Heart right ventricle (tissue), 16 donors: Measurements from ENCODE around the gene RIMBP2. TPM values are rescaled to one million over a fixed set of nuclear protein-coding genes. Genes with fewer than 3 reads are reported as not detected.

ENCODE experiments used
- ATAC-seq, 8 donors: fragments of 200-7000 bp; cut with Tn5 transposase; one replicate each; pipeline ENCODE4 v1.9.1; 2020; ENCODE audit warnings: mild to moderate bottlenecking in 8 of 8, moderate library complexity in 8 of 8, moderate number of reproducible peaks in 1 of 8
- DNase-seq, 2 donors: peaks; one replicate each; pipeline ENCODE4 v3.0.0-alpha.2; 2020
- H3K27ac ChIP-seq, 10 donors: fragments of 200-600 bp; sonication (generic) in 2 of 10; one replicate each; pipeline versions ENCODE4 v1.5.0 to v1.8.0; 2020 to 2022; ENCODE audit warnings: mild to moderate bottlenecking in 3 of 10
- H3K27me3 ChIP-seq, 7 donors: fragments of 200-600 bp; one replicate each; pipeline ENCODE4 v1.8.0; 2021 to 2022; ENCODE audit warnings: mild to moderate bottlenecking in 2 of 7
- H3K36me3 ChIP-seq, 9 donors: fragments of 200-600 bp; sonication (generic) in 1 of 9; one replicate each; pipeline versions ENCODE4 v1.5.0 to v1.8.0; 2020 to 2022; ENCODE audit warnings: mild to moderate bottlenecking in 2 of 9
- H3K4me1 ChIP-seq, 9 donors: fragments of 200-600 bp; sonication (generic) in 1 of 9; one replicate each; pipeline versions ENCODE4 v1.5.0 to v1.8.0; 2020 to 2022; ENCODE audit warnings: mild to moderate bottlenecking in 4 of 9
- H3K4me3 ChIP-seq, 10 donors: fragments of 200-600 bp; sonication (generic) in 2 of 10; one replicate each; pipeline versions ENCODE4 v1.5.0 to v1.8.0; 2020 to 2022; ENCODE audit warnings: mild to moderate bottlenecking in 7 of 10, moderate library complexity in 2 of 10
- H3K9me3 ChIP-seq, 11 donors: fragments of 200-600 bp in 10 of 11; sonication (generic) in 2 of 11; one replicate each; pipeline versions ENCODE4 v1.5.0 to v1.8.0; 2013 to 2022; ENCODE audit warnings: mild to moderate bottlenecking in 2 of 11, control low read depth in 1 of 11, moderate library complexity in 1 of 11
- CTCF ChIP-seq, 9 donors: fragments of 200-600 bp; sonication (generic) in 2 of 9; IDR thresholded peaks; one replicate each; pipeline versions ENCODE4 v1.5.0 to v1.8.0; 2021 to 2022; ENCODE audit warnings: antibody characterized with exemption in 9 of 9, mild to moderate bottlenecking in 5 of 9, moderate library complexity in 1 of 9
- WGBS, 2 donors: extraction: QIAGEN DNeasy Blood & Tissue Kit; methylation state at CpG; one replicate each; pipeline ENCODE4 v1.1.7; 2013; ENCODE audit warnings: inconsistent platforms in 1 of 2; 5-methylcytosine and 5-hydroxymethylcytosine counted together
- intact Hi-C, 10 donors: fragments of 100-400 bp; cut with DNase I; formaldehyde crosslinking; loops; one replicate each; pipeline versions ENCODE4 v1.11.1 to v1.14.2; 2022
- long read RNA-seq, 3 donors: library from polyadenylated mRNA; unstranded; transcript quantifications; one replicate each; pipeline ENCODE4 v2.0.0, GENCODE V29; 2020 to 2021
- polyA plus RNA-seq, 2 donors: library from polyadenylated mRNA; stranded (reverse); fragments of 200-250 nt; gene quantifications; one replicate each; pipeline ENCODE4 v1.2.3, GENCODE V29; 2013
- total RNA-seq, 10 donors: library from RNA; stranded (reverse); fragmentation: NEBNext Ultra II Directional in 3 of 10; extraction: Animal tissue kit (Norgen Biotek cat#: 25700) in 3 of 10; gene quantifications; one replicate each; pipeline versions ENCODE4 v1.2.1 to v1.2.4, GENCODE V29; 2021 to 2023
- donor health status: Arrhythmogenic right ventricular cardiomyopathy.
- donor health status: ischemic (EF 13 %, LVEDD 7.1; RV severe dilation, severe dysfunction).
- donor health status: healthy with polysubstance abuse.
- donor health status: DM: no; HTN: yes; CAD: no.
- donor health status: DM: no; HTN: no; CAD: no.
- donor health status: ischemic (EF 25% LVEDD 6.9; RV normal size, moderate dysfunction).
- donor health status: ischemic (EF 25% LVEDD 5.7; RV mildly dilated, moderate dysfunction).
- donor health status: healthy.
- donor health status: DM: yes; HTN: yes; CAD: no.
- donor health status: Ischemic cardiomyopathy.
- donor health status: ischemic (EF 35%, LVEDD 5.7; RV mildly dilated, moderate dysfunction).
- donor health status: nonischemic (EF 11% LVEDD 7.7; RV severe dilation, severe dysfunction).
- donor health status: DM: yes; HTN: yes; CAD: no.
- donor health status: PGD.
- donor health status: ischemic (EF 29% LVEDD 5.4; RV normal size, mild dysfunction).
- donor health status: nonischemic (EF 23%, LVEDD 6.1; RV moderate dilation, normal function).

Gene RIMBP2
- under 1 TPM in 2 of 10 donors, not detected in 8; 0.05 to 0.17 TPM for total RNA-seq
- polyA plus RNA-seq: under 1 TPM in 1 of 2 donors, not detected in 1; 0.01 TPM
- long read RNA-seq, donor 1: 0 reads
- long read RNA-seq, donor 2: 0 reads
- long read RNA-seq, donor 3: 0 reads

DNA sequence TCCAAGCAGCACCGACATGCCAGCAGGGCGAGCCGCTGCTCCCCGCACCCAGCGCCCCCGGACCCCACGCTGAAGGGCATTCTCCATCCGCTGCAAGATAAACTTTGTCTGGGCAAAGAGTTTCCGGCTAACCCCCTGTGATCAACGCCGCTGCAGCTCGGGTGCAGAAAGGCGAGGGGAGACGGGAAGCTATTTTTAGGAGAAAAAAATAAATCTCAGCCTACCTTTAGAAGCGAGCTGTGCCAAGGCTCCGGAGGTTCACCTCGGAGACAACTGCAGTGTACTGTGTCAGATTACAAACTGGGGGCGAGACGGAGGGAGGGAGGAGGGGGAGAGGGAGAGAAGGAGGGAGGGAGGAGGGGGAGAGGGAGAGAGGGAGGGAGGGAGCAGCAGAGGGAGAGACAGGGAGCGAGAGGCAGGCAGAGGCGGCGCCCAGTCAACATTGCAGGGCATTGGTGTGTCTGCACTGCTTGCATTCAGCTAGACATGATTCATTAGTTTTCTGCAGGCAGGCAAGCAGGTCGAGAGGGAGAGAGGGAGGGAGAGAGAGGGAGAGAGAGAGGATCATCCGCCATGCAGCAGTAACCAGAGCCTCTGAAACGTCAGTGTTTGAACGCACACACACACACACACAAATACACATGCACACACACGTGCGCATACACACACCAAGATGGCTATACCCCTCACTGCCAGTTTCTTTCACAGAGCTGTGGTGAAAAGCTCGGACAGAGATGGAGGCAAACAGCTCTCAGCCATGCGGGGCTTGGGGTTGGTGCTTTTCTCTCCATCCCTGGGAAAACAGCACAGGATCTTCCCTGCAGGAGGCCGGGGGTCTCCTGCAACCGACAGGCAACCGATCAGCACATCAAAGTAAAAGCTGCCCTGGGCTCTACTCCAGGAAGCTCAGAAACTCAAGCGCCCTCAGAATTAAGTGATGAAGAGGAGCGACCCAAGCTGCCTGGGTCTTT lies at the start of gene RIMBP2:
RIMBP2 (minus strand) TSS at position 302 of the 971 bp plus-strand sequence. CDS start 237,286 bp downstream, outside the sequence.
- intact Hi-C loops: no loop called here
- Histone ChIP-seq H3K4me3 (peak within 1 kb of the TSS; percentile 15 to 50 (median 30)), H3K9me3 (peaks cover 0 to 8% (median 0%) of the 10 kb centered on the region in 11 donors), H3K27me3 (peaks cover 8 to 75% (median 64%) of the 10 kb centered on the region in 7 donors), H3K36me3 (no peaks in the 10 kb centered on the region), H3K27ac (no peak within 1 kb of the TSS), H3K4me1 (peaks cover 0 to 31% (median 14%) of the 10 kb centered on the region in 9 donors)
- 1 to 2% methylated on average over 35 of the region's 35 CpGs for WGBS, 2 donors
- ATAC-seq: peak in 3 of 8 donors; percentile 24 to 31 (median 27)
- DNase-seq: no peak
- no peak for TF ChIP-seq CTCF (IDR thresholded peaks at IDR 0.05)

- Histone ChIP-seq H3K36me3 (no peaks in the 10 kb centered on the region), H3K4me1 (no peaks in the 10 kb centered on the region), H3K4me3 (no peak overlapping the region), H3K9me3 (peaks cover 0 to 23% (median 0%) of the 10 kb centered on the region in 11 donors), H3K27me3 (peaks cover 0 to 45% (median 32%) of the 10 kb centered on the region in 7 donors), H3K27ac (no peak overlapping the region)
- TF ChIP-seq CTCF (IDR thresholded peaks at IDR 0.05): no peak
- no peak for DNase-seq
- 90 to 93% methylated on average over 8 of the region's 8 CpGs for WGBS, 2 donors
- intact Hi-C loops: no loop called here
- no peak for ATAC-seq
Measured at GRCh38 chr12:130765186-130765659, 49.1 kb upstream of the RIMBP2 start.

DNA sequence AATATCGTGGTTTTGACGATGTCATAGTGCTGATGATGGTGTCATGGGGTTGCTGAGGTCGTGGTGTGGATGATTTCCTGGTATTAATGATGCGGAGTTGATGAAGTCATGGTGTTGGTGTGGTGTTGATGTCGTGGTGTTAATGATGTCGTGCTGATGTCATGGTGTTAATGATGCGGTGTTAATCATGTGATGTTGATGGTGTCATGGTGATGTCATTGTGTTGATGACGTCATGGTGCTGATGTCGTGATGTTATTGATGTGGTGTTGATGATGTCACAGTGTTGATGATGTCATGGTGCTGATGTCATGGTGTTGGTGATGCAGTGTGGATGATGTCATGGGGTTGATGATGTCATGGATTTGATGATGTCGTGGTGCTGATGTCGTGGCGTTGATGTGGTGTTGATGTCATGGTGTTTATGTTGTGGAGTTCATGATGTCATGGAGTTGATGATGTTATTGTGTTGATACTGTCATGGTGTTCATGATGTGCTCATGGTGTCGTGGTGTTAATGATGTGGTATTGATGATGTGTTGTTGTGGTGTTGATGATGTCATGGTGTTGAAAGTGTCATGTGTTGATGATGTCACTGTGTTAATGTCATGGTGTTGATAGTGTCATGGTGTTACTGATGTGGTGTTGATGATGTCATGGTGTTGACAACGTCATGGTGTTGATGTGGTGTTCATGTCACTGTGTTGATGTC lies 48.5 kb upstream of the RIMBP2 start:
- 76 to 88% methylated on average over 14 of the region's 14 CpGs for WGBS, 2 donors
- DNase-seq: no peak
- Histone ChIP-seq H3K9me3 (peaks cover 0 to 23% (median 0%) of the 10 kb centered on the region in 11 donors), H3K27ac (no peak overlapping the region), H3K27me3 (peaks cover 0 to 47% (median 33%) of the 10 kb centered on the region in 7 donors), H3K4me3 (no peak overlapping the region), H3K36me3 (no peaks in the 10 kb centered on the region), H3K4me1 (no peaks in the 10 kb centered on the region)
- no peak for TF ChIP-seq CTCF (IDR thresholded peaks at IDR 0.05)
- intact Hi-C loops: loop anchor here in 3 of 10 donors (5.0 kb wide), 1 partner anchor 53 kb away; no protein-coding TSS in a partner anchor
- no peak for ATAC-seq

GRCh38 chr12:130764073-130764472 lies 48.0 kb upstream of the RIMBP2 start:
- no peaks in the 10 kb centered on the region for H3K4me1 ChIP-seq
- H3K27me3 ChIP-seq: peaks cover 0 to 47% (median 33%) of the 10 kb centered on the region in 7 donors
- DNase-seq: no peak
- no peak for TF ChIP-seq CTCF (IDR thresholded peaks at IDR 0.05)
- WGBS, 2 donors: 97 to 98% methylated on average over 4 of the region's 4 CpGs
- H3K27ac ChIP-seq: no peak overlapping the region
- H3K36me3 ChIP-seq: no peaks in the 10 kb centered on the region
- ATAC-seq: no peak
- no peak overlapping the region for H3K4me3 ChIP-seq
- intact Hi-C loops: loop anchor here in 3 of 10 donors (5.0 kb wide), 1 partner anchor 53 kb away; no protein-coding TSS in a partner anchor
- peaks cover 0 to 23% (median 0%) of the 10 kb centered on the region in 11 donors for H3K9me3 ChIP-seq
